ENCODE data around the gene CDC14B.

- TF ChIP-seq CTCF (IDR thresholded peaks at IDR 0.05) (no peak), EP300 (IDR thresholded peaks at IDR 0.05) (no peak), POLR2A (IDR thresholded peaks at IDR 0.05) (no peak)
Measured at GRCh38 chr9:96620181-96620514, 505 bp upstream of the CDC14B start.
